C4-2B (cell line): Measurements from ENCODE around the gene FSHB.
"Not testable (repeated sequence)": the region's sequence is repeated elsewhere in the genome, so short reads cannot be mapped to it uniquely, and the experiment has no call there.

Experiments used
- H3K27ac ChIP-seq: fragments of 450-650 bp; 2 replicates; pipeline ENCODE4 v1.5.1; 2017
- ZFX ChIP-seq: fragments of 450-650 bp; IDR thresholded peaks from 2 replicates; pipeline ENCODE4 v1.6.1; 2017
- TF ChIP-seq, protein P1 (sequence below): fragments of 450-650 bp; conservative IDR thresholded peaks from 2 replicates; pipeline ENCODE4 v1.5.1; 2017; ENCODE audit warnings: mild to moderate bottlenecking

FSHB gene

DNA sequence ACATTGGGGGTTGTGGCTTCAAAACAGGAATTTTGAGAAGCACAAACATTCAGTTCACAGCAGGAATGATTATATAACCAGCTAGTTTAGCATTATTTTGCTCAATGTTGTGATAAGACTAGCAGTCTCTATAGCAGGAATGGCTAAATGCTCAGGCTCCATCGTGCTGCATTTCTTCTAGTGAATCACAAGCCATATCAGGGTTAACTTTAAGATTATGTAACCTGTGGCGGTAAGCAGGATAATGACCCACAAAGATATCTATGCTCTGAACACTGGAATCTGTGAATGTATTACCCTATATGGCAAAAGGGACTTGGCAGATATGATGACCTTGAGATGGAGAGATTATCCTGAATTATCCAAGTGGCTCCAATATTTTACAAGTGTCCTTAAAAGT, 14.8 kb downstream of the FSHB start:
- no peak overlapping the region for H3K27ac ChIP-seq
- TF ChIP-seq ZFX, result no peak
- TF ChIP-seq, protein P1, sequence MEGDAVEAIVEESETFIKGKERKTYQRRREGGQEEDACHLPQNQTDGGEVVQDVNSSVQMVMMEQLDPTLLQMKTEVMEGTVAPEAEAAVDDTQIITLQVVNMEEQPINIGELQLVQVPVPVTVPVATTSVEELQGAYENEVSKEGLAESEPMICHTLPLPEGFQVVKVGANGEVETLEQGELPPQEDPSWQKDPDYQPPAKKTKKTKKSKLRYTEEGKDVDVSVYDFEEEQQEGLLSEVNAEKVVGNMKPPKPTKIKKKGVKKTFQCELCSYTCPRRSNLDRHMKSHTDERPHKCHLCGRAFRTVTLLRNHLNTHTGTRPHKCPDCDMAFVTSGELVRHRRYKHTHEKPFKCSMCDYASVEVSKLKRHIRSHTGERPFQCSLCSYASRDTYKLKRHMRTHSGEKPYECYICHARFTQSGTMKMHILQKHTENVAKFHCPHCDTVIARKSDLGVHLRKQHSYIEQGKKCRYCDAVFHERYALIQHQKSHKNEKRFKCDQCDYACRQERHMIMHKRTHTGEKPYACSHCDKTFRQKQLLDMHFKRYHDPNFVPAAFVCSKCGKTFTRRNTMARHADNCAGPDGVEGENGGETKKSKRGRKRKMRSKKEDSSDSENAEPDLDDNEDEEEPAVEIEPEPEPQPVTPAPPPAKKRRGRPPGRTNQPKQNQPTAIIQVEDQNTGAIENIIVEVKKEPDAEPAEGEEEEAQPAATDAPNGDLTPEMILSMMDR, result no peak

DNA sequence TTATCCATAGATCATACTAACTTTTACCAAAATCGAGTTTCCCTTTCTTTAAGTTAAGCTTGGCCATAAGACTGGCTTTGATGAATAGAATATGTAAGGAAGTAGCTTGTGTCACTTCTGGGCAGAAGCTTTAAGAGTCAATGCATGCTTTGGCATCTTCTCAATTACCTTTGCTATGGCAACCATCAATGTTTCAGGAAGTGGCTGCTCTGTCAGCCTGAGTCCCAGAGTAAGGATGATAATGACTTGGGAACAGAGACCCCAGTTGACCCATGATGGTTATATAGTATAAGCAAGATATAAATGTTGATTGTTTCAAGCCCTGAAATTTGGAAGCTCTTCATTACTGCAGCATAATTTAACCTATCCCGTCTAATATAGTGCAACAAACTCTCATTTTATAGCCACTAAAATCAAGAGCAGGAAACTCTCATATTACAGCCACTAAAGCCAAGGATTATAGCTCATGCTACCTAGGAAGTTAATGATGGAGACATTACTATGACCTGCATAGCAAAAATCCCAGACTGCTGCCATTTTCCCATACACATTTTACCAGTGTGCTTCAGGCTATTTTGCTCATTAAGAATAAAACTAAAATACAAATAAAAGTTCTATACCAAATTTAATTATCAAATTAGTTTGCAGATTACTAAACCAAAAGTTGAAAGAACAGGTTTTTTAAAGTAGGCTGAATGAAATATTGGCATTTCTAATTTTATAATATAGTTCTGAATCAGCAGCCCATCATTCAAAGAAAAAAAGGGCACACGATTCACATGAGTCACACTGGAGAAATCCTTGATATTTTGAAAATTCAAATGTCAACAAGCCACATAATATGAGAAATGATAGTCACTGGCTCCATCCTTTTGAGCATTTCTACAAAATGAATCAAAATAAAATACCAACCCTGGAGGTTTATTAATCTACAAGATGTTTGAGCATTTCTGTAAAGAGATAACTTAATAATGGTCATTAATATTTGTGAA, 23.8 kb downstream of the FSHB start:
- TF ChIP-seq, protein P1, result no peak
- TF ChIP-seq ZFX, result no peak
- no peak overlapping the region for H3K27ac ChIP-seq

DNA sequence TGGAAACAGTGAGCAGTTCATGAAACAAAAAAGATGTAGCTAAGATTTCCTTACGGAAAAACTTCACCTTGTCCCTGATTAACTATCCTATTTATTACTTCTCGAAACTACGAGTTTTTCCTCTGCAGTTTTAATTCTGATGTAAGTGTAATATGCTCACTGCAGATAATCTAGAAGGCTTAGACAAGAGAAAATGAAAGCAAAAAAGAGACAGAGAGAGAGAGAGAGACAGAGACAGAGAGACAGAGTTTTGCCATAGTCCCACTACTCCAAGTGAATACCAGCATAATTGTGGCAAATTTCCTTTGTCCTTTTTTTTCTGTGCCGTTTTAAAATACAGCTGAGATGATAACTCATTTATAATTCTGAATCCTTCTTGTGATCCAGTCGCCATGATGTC, 24.8 kb downstream of the FSHB start:
- no peak for TF ChIP-seq ZFX
- TF ChIP-seq, protein P1, result no peak
- H3K27ac ChIP-seq, result no peak overlapping the region

DNA sequence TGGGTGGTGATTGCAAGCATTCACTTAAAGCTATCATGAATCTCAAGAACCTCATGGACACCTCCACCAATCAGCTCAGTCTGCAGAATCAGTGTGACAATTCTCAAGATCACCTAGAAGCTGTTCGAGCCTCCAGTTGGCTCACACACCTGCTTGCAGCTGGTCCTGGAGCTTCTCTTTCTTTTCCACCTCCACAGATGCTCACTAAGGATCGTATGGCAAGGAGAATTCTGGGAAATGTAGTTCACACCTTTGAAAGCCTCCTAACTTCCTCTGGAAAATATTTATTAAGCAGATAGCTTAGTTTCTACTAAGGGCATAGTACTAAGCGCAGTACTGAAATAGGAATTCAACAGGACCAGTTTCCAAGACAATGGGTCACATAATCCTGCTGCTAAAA, 26.2 kb downstream of the FSHB start:
- no peak for TF ChIP-seq ZFX
- TF ChIP-seq, protein P1, result no peak
- no peak overlapping the region for H3K27ac ChIP-seq

DNA sequence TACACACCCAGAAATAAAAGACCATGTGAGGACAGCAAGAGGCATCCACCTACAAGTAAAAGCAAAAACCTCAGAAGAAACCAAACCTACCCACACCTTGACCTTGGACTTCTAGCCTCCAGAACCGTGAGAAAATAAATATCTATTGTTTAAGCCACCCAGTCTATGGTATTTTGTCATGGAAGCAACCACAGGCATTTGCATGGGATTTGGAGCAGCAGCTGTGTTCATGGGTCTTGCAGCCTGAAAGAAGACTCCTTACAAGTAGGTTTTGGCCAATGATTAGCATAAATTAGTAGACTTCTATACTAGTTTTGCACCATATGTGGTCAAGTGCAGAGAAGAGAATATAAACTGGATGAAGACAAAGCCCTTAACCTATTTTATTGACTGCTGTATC, 27.9 kb downstream of the FSHB start:
- TF ChIP-seq ZFX, result no peak
- TF ChIP-seq, protein P1, result no peak
- no peak overlapping the region for H3K27ac ChIP-seq

DNA sequence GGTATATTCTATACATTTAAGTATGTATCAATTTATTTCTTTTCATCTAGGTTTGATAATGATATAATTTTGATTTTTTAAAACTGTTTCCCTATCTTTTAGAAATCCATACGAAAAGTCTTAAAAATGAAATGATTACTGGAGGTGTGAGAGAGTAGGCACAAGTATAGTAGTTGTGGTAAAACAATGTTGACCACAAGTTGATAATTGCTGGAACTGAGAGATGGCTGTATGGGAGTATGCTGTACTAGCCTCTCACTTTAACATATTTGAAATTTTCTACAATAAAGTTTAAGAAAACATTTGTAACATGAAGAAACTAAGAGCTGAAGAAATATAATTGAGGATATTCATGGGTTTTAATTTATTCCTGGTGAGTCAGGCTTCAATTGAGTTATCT, 30.0 kb downstream of the FSHB start:
- no peak overlapping the region for H3K27ac ChIP-seq
- TF ChIP-seq, protein P1, result no peak
- TF ChIP-seq ZFX, result no peak

DNA sequence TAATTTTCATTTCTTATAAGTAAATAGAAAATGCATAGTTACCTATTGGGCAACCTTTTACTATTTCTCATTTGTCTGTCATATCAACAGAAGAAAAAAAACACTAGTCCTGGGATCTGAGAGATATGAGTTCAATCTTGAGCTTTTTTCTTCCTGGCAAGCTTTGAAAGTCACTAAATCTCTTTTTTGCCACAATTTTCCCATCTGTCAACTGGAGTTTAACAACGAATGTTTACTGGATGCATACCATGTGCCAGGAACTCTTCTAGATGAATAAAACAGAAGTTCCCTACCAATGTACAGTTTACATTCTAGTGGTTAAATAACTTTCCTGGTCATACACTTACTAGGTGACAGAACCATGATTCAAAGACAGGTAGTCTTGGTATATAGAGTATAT, 31.0 kb downstream of the FSHB start:
- TF ChIP-seq, protein P1, result no peak
- TF ChIP-seq ZFX, result no peak
- H3K27ac ChIP-seq, result no peak overlapping the region

DNA sequence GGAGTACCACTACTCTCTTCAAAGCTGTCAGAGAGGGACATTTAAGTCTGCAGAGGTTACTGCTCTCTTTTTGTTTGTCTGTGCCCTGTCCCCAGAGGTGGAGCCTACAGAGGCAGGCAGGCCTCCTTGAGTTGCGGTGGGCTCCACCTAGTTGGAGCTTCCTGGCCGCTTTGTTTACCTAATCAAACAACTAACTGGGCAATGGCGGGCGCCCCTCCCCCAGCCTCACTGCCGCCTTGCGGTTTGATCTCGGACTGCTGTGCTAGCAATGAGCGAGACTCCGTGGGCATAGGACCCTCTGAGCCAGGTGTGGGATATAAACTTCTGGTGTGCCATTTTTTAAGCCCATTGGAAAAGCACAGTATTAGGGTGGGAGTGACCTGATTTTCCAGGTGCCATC, 37.8 kb downstream of the FSHB start:
- not testable (repeated sequence) for H3K27ac ChIP-seq
